Activated CD8-positive, alpha-beta memory T cell treated with anti-CD3 and anti-CD28 coated beads for 24 hours (primary cell): Measurements from ENCODE around the gene RNF220.

Source experiments
- DNase-seq: peaks from one replicate; pipeline ENCODE4 v3.0.0-alpha.2; 2020

Gene RNF220

DNA sequence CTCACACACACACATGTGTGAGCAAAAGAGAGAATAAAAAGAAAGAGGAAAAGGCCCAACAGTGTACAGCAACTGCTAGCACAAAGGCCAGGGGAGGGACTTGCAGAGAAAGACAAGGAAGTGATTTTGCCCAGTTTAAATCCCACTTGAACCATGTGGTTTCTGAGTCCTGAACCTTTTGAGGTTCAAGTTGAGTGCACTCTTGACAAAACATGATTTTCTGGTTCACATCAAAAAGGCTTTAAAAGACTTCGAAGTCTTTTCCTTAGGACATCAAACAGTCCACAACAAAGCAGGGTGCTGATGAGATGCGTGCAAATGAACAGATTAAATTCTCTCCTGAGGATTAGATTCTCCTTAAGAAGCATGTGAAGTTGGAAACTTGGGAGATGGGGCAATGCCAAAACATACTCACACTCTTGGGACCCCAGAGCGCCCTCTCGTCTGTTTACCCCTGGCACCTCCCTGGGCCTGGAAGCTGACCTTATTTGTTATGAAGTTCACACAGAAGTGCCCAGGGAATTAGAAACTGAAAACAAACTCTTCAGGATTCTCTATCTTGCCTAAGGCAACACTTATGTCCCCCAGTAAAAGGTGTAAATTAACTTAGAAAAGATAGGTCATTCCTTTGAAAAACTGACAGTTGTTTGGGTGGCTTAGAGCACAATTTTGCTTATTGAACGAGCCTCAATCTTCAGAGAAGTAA, 31.5 kb downstream of the RNF220 start:
- DNase-seq, result no peak

GRCh38 chr1:44437107-44437716, 32.2 kb downstream of the RNF220 start:
- DNase-seq, result no peak

- no peak for DNase-seq
Measured at GRCh38 chr1:44442791-44443190, 37.7 kb downstream of the RNF220 start.

DNA sequence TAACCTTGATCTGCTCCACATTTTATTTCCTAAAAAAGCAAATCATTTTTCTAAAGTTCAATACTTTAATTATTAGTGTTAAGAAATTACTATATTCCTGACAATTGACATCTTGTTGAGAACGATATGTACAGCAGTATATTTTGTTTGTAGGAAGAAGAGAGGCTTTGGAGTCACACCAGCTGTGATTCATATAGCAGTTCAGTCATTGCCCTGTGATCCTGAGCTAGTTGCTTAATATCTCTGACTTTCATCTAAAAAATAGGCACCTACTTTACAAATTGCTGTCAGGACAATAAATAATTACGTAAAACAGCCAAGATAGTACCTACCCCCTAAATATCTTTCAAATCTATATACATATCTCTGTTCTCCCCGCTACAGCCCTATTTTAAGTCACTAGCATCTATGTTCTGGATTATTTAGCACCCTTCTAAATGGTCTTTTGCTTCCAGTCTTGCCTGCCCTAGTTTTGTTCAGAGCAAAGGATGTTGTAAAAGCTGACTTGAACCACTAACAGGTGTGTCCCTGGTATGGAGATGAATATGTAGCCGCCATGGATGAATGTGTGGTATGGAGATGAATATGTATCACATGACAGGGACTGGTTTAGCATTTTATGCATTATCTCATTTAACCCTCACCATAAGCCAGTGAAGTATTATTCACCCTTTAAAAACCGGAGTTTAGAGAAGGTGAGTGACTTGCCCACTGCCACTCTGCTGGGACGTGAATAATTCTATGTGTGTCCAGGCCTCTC, 42.2 kb downstream of the RNF220 start:
- DNase-seq, result no peak

DNA sequence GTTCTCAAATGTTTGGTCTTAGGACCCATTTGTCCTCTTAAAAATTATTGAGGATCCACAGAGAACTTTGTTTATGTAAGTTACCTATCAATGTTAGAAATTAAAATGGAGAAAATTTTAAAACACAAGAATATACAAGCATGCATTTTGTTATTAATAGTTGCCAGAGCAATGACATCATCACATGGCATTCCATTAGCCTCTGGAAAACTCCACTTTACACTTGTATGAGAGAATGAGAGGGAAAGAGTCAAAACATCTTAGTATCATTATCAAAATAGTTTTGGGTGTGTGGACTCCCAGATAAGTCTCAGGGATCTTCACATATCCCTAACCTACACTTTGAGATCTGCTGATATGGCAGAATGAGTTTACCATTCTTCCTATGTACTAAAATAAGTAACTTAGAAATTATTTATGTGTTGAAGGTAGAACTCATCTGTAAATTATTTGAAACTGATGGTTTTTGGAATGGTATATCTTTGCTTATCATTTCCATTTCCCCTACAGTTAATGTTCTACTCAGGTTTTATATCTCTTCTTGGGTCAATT, 48.8 kb downstream of the RNF220 start:
- DNase-seq, result no peak

DNA sequence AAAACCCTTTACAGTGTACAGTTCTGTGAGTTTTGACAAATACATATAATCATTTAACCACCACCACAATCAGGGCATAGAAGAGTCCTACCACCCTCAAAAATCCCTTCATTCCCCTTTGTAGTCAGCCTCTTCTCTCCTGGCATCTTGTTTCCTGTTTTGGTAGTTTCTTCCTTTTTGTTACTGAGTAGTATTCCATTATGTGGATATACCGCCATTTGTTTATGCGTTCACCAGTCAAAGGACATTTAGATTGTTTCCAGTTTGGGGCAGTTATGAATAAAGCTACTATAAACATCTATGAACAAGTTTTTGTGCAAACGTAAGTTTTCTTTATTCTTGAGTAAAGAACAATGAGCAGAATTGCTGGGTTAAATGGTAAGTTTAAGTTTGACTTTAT, 49.6 kb downstream of the RNF220 start:
- DNase-seq, result no peak

DNA sequence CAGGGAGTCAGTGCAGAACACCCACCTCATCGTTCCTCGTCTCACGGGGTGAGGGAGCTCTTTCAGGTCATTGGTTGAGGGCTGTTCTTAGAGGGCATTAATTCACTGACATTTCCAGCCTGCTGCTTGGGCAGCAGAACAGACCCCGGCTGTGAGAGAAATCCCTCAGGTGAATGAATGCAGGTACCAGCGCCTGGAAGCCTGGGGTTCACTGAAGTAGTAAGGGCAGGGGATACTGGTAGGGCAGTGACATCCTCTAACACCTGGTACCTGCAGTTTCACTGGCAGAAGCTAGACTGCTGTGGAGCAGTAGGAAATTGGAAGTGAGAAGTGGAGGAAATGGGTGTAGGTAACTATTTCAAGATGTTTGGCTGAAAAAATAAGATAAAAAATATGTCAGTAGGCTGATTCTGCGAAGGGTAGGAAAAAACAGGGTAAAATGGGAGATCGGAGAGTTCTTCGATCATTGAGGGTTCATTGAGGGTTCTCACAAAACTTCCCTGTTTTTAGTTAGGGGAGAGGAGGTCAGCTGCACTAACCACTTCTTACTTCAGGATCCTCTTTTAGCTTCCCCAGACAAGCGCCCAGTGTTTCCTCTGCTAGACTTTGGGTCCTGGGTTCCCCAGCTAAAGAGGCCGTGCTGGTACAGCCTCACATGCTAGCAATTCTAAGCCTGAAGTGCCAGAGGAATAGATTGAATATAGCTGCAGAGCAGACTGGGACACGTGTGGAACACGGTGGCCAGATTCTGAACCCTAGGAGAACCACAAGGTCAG, 55.2 kb downstream of the RNF220 start:
- DNase-seq, result no peak

DNA sequence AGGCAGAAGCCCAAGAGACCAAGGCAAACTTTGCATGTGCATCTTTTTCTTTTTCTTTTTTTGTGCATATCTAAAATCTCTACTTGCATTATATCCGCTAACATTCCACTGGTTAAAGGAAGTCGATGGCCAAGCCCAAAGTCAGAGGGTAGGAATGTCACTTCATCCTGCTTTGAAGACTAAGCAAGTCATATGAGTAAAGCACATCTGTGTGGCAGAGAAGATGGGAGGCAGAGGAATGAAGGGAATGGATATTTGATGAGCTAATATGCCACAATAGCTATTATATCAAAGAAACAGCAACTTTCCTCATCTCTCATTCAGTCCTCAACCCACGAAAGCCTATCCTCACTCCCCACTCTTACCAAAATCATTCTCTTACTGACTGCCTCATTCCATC, 59.3 kb downstream of the RNF220 start:
- DNase-seq, result no peak

DNA sequence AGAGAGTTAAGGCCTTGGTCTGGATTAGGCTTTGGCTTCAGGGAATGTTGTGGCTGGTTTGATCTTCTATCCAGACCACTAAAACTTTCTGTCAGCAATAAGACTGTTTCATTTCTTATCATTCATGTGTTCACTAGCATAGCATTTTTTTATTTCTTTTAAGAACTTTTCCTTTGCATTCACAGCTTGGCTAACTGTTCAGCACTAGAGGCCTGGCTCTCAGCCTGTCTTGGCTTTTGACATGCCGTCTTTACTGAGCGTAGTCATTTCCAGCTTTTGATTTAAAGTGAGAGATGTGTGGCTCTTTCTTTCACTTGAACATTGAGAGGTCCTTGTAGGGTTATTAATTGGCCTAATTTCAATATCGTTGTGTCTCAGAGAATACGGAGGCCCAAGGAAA, 62.5 kb downstream of the RNF220 start:
- DNase-seq, result no peak

DNA sequence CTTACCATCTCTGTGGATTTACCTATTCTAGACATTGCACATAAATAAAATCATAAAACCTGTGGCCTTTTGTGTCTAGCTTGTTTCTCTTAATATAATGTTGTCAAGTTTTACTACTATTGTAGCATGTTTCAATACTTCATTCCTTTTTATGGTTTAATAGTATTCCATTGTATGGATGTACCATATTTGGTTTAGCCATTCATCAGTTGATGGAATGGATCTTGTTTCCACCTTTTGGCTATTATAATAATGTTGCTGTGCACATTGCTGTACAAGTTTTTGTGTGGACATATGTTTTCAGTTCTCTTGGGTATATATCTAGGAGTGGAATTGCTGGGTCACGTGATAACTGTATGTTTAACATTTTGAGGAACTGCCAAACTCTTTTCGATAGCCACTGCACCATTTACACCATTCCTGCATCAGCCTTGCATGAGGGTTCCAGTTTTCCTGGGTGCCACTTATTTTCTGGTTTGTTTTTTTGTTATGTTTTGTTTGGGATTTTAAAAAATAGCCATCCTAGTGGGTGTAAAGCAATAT, 66.9 kb downstream of the RNF220 start:
- DNase-seq, result no peak

DNA sequence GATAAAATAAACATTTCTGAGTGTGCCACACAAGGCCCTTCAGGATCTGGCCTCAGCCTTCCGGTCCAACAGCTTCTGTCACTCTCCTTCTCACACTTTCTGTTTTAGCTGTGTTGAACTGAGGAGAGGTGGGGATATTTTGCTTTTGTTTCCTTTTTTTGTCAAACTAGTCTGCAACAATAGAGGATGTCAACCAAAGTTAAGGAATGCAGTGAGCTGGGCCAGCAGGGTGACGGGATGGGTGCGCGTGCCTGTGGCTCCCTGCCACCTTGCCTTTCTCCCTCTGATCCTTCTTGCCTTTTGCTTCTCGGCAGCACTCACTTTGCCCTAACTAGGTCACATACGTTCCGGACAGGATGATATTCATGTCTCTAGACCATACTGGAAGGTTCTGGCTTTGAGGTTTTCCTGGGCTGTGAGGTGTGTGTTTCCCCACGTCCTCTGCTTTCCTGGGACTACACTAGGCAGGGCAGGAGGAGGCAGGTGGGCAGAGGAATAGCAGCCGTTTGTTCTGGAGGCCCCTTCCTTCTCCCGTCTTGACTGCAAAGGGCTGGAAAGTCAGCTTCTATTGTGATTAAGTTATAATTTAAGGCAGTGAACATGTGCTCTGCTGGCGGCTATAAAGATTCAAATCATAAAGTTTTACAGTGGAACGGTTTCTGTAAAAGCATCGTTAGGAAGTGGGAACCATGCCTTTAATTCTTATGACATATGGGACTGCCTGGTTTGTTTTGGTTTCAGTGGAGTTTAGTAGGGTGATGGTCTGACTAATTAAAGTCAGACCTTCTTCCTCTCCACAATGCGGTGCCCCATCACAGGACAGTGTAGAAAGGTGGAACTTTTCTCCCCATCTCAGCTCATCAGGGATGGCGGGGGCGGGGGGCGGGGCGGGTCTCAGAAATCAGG, 67.8 kb downstream of the RNF220 start:
- DNase-seq, result no peak

DNA sequence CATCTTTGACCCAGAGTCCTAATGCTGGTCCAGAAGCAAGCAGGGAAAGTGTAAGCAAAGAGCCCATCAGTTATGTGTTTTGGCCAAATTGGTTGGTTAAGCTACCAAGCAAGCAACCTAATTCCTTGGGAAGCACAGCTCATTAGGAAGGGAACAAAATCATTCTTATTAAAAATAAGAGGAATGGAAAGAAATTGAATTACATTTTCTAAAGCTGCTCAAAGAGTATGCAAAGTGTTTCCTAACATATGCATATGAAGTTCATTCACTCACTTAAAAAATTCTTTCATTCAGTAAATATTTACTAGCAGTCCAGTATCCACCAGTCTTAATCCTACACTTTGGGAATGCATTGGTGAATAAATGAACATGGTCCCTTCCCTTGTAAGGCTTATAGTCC, 71.8 kb downstream of the RNF220 start:
- no peak for DNase-seq

GRCh38 chr1:44481701-44482100, 76.6 kb downstream of the RNF220 start:
- no peak for DNase-seq

DNA sequence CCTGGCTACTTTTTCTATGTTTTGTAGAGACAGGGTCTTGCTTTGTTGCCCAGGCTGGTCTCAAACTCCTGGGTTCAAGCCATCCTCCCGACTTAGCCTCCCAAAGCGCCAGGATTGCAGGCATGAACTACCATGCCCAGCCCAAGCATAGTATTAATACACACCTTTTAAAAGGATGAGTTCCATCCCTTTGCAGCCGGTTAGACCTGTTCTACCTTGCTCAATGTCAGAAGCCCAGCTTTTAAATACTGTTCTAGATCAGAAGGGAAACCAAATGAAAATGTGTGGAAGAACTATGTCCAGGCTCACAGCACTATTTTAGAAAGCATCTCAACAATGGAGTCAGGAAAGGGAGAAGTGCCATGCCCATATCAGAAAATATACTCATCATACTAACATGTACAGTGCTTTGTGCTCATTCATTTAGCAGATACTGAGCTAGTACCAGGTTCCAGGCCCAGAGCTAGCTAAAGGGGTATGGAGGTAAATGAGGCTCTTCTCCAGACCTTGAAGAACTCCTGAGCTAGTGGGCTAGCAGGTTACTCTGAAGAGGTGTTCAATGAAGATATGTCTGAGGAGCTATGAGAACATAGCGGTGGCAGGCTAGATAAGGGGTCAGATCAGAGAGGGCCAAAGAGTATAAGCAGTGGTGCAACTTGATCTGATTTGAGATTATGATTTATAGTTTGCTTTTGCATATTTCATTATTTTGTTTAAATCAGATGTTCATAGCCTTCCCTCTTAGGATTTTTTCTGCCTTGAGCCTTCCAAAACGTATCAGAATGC, 78.2 kb downstream of the RNF220 start:
- no peak for DNase-seq

DNA sequence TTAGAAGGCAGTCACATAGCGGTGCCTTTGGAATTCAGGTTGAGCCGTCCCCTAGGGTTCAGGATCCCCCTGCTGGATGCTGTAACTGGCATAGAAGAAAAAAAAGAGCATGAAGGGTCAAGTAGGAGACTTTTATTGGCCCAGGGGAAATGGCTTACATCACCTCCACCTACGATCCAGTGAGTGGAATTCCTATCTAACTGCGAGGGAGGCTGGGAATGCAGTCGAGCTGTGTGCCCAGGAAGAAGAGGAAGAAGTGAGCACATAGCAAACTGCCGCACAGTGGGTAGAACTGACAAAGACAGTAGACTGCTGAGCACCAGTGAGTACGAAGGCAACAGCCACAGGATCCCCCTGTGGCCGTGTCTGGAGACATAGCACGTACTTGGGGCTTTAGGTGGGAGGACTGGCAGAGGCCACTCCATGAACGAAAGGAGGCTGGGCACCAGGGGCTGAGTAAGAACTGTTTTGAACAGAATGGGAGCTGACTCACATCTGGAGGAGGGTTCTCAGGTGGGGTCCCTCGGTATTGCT, 79.2 kb downstream of the RNF220 start:
- DNase-seq, result no peak

DNA sequence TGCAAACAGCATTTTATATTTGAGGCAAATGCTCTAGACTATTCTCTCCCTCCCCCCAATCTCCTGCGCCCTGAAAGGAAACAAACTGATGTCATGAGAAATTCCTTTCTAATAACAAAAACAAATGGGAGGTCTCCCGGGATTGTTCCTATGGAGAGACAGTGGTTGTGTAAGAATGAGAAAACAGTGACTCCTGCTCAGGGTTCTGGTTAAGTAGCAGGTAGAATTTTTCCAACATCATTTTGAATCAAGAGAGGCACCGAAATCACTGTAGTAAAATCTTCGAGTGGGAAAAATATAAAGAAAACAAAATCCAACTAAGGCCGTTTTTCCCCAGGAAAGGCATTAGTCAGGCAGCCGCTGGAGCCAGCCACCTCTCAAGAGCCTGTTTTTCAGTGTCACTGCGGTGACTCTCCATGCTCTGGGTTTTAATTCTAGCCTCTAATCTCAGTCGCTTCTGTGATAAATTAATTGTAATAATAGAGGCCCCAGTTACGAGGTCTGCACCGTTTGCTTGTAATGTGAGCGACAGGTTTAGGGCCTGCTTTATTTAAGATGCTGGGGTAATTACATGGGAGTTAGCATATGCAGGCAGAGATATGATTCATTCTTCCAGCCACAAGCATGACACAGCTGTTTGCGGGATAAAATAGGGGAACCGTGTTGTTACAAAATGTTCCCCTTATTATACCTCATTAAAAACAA, 80.3 kb downstream of the RNF220 start:
- DNase-seq, result no peak

GRCh38 chr1:44485934-44486460, 80.9 kb downstream of the RNF220 start:
- DNase-seq, result no peak

GRCh38 chr1:44489481-44489880, 84.4 kb downstream of the RNF220 start:
- no peak for DNase-seq

DNA sequence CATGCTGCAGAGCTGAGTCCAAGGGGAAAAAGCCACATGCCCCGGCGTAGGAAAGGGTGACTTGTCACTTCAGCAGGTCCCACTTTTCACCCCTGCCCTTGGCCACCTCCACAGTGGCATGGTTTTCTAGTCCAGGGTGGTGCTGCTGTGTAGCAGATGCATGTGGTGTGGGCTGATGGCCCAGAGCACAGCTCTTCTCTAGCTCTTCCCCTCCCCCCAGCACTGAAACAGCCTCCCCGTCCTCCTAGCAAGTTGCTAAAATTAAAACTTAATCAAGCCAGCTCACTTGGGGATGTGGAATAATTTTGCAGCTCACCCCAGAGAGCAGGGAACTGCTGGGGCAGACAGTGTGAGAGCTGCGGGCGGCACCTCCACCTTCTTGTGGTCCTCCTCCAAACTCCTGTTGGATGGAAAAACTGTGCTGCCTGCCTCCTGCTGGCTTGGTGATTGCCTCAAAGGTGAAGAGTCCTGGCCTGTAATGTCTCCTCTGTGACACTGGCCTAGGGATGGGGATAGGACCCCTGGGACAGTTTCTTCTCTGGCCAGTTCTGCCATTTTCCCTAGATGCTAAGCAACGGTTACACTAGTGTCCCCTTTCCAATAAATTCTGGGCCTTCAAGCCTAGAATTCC, 91.6 kb downstream of the RNF220 start:
- no peak for DNase-seq
